Nephron progenitor cell (in vitro differentiated cells): ENCODE results near the gene MICB.
"Not testable (repeated sequence)": the region's sequence is repeated elsewhere in the genome, so short reads cannot be mapped to it uniquely, and the experiment has no call there.

ENCODE experiments used
- DNase-seq: peaks from one replicate; pipeline ENCODE4 v3.0.0; 2021
- H3K27ac Mint-ChIP-seq: 2 replicates; pipeline ENCODE4 v1.8.0; 2021; ENCODE audit warnings: mild to moderate bottlenecking, moderate library complexity, mixed read lengths
- H3K27me3 Mint-ChIP-seq: 2 replicates; pipeline ENCODE4 v1.8.0; 2021; ENCODE audit warnings: mild to moderate bottlenecking, low read depth, mixed read lengths; ENCODE audit not compliant: poor library complexity
- H3K36me3 Mint-ChIP-seq: 2 replicates; pipeline ENCODE4 v1.8.0; 2021; ENCODE audit warnings: low read depth, mixed read lengths
- H3K4me1 Mint-ChIP-seq: 2 replicates; pipeline ENCODE4 v1.8.0; 2021; ENCODE audit warnings: mixed read lengths
- H3K4me3 Mint-ChIP-seq: 2 replicates; pipeline ENCODE4 v1.8.0; 2021; ENCODE audit warnings: mild to moderate bottlenecking, moderate library complexity, mixed read lengths
- H3K9me3 Mint-ChIP-seq: 2 replicates; pipeline ENCODE4 v1.8.0; 2021; ENCODE audit warnings: mild to moderate bottlenecking, moderate library complexity, mixed read lengths
- CTCF ChIP-seq: fragments of 200-600 bp; sonication (generic); IDR thresholded peaks from 2 replicates; pipeline ENCODE4 v1.5.0; 2021; ENCODE audit warnings: antibody characterized with exemption

MICB gene

GRCh38 chr6:31548544-31548873, 50.6 kb downstream of the MICB start:
- no peak for DNase-seq
- peak overlapping the region; percentile 83 for H3K4me3 Mint-ChIP-seq
- H3K27me3 Mint-ChIP-seq: peaks cover 3% of the 10 kb centered on the region
- peak overlapping the region; percentile 78 for H3K27ac Mint-ChIP-seq
- H3K4me1 Mint-ChIP-seq: peaks cover 46% of the 10 kb centered on the region
- peaks cover 34% of the 10 kb centered on the region for H3K36me3 Mint-ChIP-seq
- no peaks in the 10 kb centered on the region for H3K9me3 Mint-ChIP-seq
- TF ChIP-seq CTCF: no peak

DNA sequence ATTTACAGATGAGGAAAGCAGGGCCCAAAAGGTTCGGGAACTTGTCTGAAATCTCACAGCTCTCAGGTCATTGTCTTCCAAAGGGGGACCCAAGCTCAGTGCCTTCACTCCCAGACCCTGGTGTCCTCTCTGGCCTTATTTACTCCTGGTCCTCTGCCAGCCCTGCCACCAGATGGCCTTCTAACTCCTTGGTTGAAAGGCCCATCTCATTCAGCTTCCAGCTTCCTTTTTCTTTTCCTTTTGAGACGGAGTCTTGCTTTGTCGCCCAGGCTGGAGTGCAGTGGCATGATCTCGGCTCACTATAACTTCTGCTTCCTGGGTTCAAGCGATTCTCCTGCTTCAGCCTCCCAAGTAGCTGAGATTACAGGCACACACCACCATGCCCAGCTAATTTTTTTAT, 53.4 kb downstream of the MICB start:
- TF ChIP-seq CTCF: peak; percentile 35
- H3K27ac Mint-ChIP-seq: peak overlapping the region; percentile 68
- not testable (repeated sequence) for H3K4me3 Mint-ChIP-seq, H3K9me3 Mint-ChIP-seq, H3K27me3 Mint-ChIP-seq
- H3K36me3 Mint-ChIP-seq: peaks cover 40% of the 10 kb centered on the region
- H3K4me1 Mint-ChIP-seq: peaks cover 26% of the 10 kb centered on the region
- DNase-seq: peak; percentile 30

- no peak for TF ChIP-seq CTCF
- Mint-ChIP-seq H3K36me3 (peaks cover 45% of the 10 kb centered on the region), H3K4me1 (peaks cover 19% of the 10 kb centered on the region), H3K9me3 (no peaks in the 10 kb centered on the region), H3K27me3 (no peaks in the 10 kb centered on the region), H3K4me3 (no peak overlapping the region), H3K27ac (no peak overlapping the region)
- no peak for DNase-seq
Measured at GRCh38 chr6:31556307-31556706, 58.4 kb downstream of the MICB start.

DNA sequence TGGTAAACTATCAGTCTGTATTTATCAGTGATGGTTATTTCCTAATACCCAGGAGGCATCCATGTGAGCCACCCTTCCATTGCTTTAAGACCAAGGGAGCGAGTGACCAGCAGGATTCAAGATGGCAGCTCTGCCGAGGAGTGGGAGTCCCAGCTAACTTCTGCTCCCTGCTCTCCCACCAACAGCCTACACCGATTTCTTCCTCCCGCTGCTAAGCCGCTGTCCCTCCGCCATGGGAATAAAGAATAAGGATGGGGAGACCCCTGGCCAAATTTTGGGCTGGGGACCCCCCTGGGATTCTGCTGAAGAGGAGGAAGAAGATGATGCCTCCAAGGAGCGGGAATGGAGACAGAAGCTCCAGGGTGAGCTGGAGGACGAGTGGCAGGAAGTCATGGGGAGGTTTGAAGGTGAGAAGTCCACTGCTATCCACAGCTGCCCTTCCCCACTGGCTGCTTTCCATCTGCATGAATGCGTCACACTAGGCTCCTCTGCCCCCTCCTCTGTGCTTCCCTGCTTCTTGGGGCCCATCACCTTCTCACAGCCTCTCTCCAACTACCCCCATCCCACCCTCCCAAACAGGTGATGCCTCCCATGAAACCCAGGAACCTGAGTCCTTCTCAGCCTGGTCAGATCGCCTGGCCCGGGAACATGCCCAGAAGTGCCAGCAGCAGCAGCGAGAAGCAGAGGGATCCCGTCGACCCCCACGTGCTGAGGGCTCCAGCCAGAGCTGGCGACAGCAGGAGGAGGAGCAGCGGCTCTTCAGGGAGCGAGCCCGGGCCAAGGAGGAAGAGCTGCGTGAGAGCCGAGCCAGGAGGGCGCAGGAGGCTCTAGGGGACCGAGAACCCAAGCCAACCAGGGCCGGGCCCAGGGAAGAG, 59.7 kb downstream of the MICB start:
- Mint-ChIP-seq H3K27ac (no peak overlapping the region), H3K4me3 (no peak overlapping the region), H3K9me3 (no peaks in the 10 kb centered on the region), H3K4me1 (peaks cover 25% of the 10 kb centered on the region), H3K36me3 (peaks cover 42% of the 10 kb centered on the region), H3K27me3 (no peaks in the 10 kb centered on the region)
- no peak for TF ChIP-seq CTCF
- no peak for DNase-seq

DNA sequence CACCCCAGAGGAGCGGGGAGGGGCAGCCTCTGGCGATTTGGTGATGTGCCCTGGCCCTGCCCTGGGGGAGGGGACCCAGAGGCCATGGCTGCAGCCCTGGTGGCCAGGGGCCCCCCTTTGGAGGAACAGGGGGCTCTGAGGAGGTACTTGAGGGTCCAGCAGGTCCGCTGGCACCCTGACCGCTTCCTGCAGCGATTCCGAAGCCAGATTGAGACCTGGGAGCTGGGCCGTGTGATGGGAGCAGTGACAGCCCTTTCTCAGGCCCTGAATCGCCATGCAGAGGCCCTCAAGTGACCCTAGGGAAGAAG, 60.3 kb downstream of the MICB start:
- no peak for DNase-seq
- H3K4me1 Mint-ChIP-seq: peaks cover 25% of the 10 kb centered on the region
- H3K27ac Mint-ChIP-seq: no peak overlapping the region
- H3K9me3 Mint-ChIP-seq: no peaks in the 10 kb centered on the region
- peaks cover 40% of the 10 kb centered on the region for H3K36me3 Mint-ChIP-seq
- H3K27me3 Mint-ChIP-seq: no peaks in the 10 kb centered on the region
- H3K4me3 Mint-ChIP-seq: no peak overlapping the region
- no peak for TF ChIP-seq CTCF
